ENCODE data around the gene MFSD6L.

MFSD6L gene

GRCh38 chr17:8798846-8799569, at the start of gene MFSD6L:
TSS of gene MFSD6L (minus strand) at chr17:8799365. CDS start at chr17:8799120, 245 bp downstream.
- peak; percentile 12 for TF ChIP-seq CTCF (IDR thresholded peaks at IDR 0.05)
- H3K27me3 ChIP-seq (ENCODE audit: control insufficient read depth, insufficient read depth, low read length): no peaks in the 10 kb centered on the region
- H3K79me2 ChIP-seq: no peaks in the 10 kb centered on the region
- H2AFZ ChIP-seq: peak within 1 kb of the TSS; percentile 97
- H3K36me3 ChIP-seq (ENCODE audit: control insufficient read depth, insufficient read depth, low read length): no peaks in the 10 kb centered on the region
- peak within 1 kb of the TSS; percentile 53 for H3K4me3 ChIP-seq (ENCODE audit: low read depth, low read length)
- peak within 1 kb of the TSS; percentile 67 for H3K4me2 ChIP-seq (ENCODE audit: low read length)
- no peaks in the 10 kb centered on the region for H3K9me3 ChIP-seq (ENCODE audit: control insufficient read depth, low read length)
- H3K27ac ChIP-seq: no peak within 1 kb of the TSS
- H3K4me1 ChIP-seq: peaks cover 4% of the 10 kb centered on the region
- H3K9ac ChIP-seq: peak within 1 kb of the TSS; percentile 19

GRCh38 chr17:8847891-8848290, 48.7 kb upstream of the MFSD6L start:
- Histone ChIP-seq H3K9ac (no peak overlapping the region), H3K4me3 (ENCODE audit: low read depth, low read length) (no peak overlapping the region), H3K4me1 (no peaks in the 10 kb centered on the region), H3K4me2 (ENCODE audit: low read length) (no peak overlapping the region), H3K79me2 (no peaks in the 10 kb centered on the region), H3K27ac (no peak overlapping the region), H2AFZ (no peak overlapping the region), H3K36me3 (ENCODE audit: control insufficient read depth, insufficient read depth, low read length) (no peaks in the 10 kb centered on the region), H3K9me3 (ENCODE audit: control insufficient read depth, low read length) (no peaks in the 10 kb centered on the region), H3K27me3 (ENCODE audit: control insufficient read depth, insufficient read depth, low read length) (no peaks in the 10 kb centered on the region)
- no peak for TF ChIP-seq CTCF (IDR thresholded peaks at IDR 0.05)

- Histone ChIP-seq H3K36me3 (ENCODE audit: control insufficient read depth, insufficient read depth, low read length) (no peaks in the 10 kb centered on the region), H3K4me2 (ENCODE audit: low read length) (no peak overlapping the region), H3K4me3 (ENCODE audit: low read depth, low read length) (no peak overlapping the region), H3K4me1 (no peaks in the 10 kb centered on the region), H3K79me2 (no peaks in the 10 kb centered on the region), H3K9ac (no peak overlapping the region), H2AFZ (no peak overlapping the region), H3K9me3 (ENCODE audit: control insufficient read depth, low read length) (no peaks in the 10 kb centered on the region), H3K27me3 (ENCODE audit: control insufficient read depth, insufficient read depth, low read length) (no peaks in the 10 kb centered on the region), H3K27ac (no peak overlapping the region)
- TF ChIP-seq CTCF (IDR thresholded peaks at IDR 0.05): no peak
Observed at GRCh38 chr17:8846768-8847211, 47.6 kb upstream of the MFSD6L start.

GRCh38 chr17:8844229-8845218, 45.4 kb upstream of the MFSD6L start:
- no peak overlapping the region for H3K4me2 ChIP-seq (ENCODE audit: low read length)
- H3K36me3 ChIP-seq (ENCODE audit: control insufficient read depth, insufficient read depth, low read length): no peaks in the 10 kb centered on the region
- H3K4me3 ChIP-seq (ENCODE audit: low read depth, low read length): no peak overlapping the region
- H3K27ac ChIP-seq: no peak overlapping the region
- H3K4me1 ChIP-seq: no peaks in the 10 kb centered on the region
- H3K9ac ChIP-seq: no peak overlapping the region
- H3K79me2 ChIP-seq: no peaks in the 10 kb centered on the region
- no peaks in the 10 kb centered on the region for H3K27me3 ChIP-seq (ENCODE audit: control insufficient read depth, insufficient read depth, low read length)
- TF ChIP-seq CTCF (IDR thresholded peaks at IDR 0.05): no peak
- no peak overlapping the region for H2AFZ ChIP-seq
- no peaks in the 10 kb centered on the region for H3K9me3 ChIP-seq (ENCODE audit: control insufficient read depth, low read length)
